ENCODE measurements around the gene DOCK8. TPM values are rescaled to one million over a fixed set of nuclear protein-coding genes. Genes with fewer than 3 reads are reported as not detected.

DOCK8 gene
- total RNA-seq, 1 donor: 0.18 TPM

DNA sequence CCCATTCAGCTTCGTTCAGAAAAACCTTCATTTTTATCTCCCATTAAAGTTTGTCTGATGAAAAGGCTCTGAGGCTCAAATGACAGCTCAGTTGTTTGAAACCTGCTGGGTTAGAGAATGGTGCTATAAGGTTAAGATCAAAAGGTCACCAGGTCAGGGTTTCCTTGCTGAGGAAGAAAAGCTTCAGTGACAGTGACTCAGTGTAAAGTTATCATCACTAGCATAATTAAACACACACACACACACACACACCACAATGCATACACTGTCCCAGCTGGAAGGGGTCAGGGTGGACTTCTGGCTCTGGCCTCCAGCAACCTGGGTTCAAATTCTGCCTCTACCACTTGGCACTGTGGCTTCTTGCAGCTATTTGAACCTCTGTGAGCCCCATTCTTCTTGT, 281.1 kb downstream of the DOCK8 start:
- TF ChIP-seq, protein P1, sequence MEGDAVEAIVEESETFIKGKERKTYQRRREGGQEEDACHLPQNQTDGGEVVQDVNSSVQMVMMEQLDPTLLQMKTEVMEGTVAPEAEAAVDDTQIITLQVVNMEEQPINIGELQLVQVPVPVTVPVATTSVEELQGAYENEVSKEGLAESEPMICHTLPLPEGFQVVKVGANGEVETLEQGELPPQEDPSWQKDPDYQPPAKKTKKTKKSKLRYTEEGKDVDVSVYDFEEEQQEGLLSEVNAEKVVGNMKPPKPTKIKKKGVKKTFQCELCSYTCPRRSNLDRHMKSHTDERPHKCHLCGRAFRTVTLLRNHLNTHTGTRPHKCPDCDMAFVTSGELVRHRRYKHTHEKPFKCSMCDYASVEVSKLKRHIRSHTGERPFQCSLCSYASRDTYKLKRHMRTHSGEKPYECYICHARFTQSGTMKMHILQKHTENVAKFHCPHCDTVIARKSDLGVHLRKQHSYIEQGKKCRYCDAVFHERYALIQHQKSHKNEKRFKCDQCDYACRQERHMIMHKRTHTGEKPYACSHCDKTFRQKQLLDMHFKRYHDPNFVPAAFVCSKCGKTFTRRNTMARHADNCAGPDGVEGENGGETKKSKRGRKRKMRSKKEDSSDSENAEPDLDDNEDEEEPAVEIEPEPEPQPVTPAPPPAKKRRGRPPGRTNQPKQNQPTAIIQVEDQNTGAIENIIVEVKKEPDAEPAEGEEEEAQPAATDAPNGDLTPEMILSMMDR (IDR thresholded peaks at IDR 0.05; ENCODE audit: insufficient read depth, low read length): no peak
- H3K4me3 ChIP-seq (ENCODE audit: low read depth, low read length): no peak overlapping the region
- no peak for DNase-seq (ENCODE audit: low read depth)

DNA sequence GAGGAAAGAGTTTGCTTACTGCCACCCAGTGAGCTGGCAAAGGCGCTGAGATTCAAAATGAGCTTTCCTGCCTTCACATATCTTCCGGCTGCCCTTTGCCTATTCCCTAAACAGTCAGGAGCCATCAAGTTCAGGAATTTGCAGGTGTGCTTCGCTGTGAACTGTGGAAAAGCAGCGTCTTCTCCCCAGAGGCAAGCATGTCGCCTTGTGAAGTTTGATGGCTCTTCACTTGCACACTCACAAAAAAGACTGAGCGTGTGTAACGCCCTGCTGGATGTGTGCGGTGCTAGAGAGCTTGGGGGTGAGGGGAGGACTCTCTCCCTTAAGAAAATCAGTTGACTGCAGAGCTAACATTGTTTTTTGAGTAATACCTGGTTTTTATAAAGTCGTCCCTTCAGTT, 288.7 kb downstream of the DOCK8 start:
- TF ChIP-seq, protein P1 (IDR thresholded peaks at IDR 0.05; ENCODE audit: insufficient read depth, low read length): no peak
- no peak for DNase-seq (ENCODE audit: low read depth)
- H3K4me3 ChIP-seq (ENCODE audit: low read depth, low read length): no peak overlapping the region

DNA sequence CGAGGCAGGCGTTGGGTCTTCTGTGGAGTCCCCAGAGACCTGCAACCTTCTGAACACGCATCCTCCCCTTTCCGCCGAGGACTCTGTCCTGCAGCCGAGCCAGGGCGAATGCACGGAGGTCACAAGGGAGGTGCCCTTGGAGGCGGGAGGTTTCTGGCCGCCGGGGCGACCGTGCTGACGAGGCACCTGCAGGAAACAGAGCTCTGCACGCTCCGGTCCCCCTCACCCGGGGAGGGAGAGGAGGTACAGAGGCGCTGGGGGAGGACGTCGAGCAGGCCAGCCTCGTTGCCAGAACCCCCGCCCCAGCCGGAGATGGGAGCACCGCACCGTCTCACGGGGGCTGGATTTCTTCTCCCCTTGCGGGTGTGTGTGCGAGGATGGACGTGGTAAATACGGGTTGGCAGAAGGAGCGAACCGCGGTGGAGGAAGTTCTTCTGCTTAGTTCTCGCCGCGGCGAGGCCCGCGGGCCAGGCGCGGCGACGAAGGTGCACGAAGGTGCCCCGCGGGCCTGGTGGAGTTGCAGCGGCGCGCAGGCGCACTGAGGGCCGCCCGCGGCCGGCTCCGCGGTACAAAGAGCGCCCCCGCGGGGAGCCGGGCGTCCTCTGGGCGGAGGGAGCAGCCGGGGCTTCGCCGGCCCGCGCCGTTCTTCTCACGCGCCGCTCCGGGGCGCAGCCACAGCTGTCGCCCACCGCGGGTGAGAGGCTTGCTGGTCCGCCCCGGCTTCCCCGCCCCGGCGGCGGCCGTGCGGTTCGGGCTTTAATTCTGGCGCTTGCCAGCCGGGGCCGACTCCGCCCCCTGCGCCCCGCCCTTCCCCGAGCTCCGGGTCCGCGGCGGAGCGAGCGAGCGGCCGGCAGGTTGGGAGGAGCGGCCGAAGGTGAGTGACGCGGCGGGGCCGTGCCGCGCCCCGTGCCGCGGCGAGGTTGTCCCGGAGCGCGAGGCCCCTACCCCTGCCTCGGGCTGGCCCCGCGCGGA, 289.5 kb downstream of the DOCK8 start, which contains the start of gene KANK1:
KANK1 (plus strand) TSS at position 815 of the 972 bp plus-strand sequence.
- peak within 1 kb of the TSS; percentile 64 for H3K4me3 ChIP-seq (ENCODE audit: low read depth, low read length)
- DNase-seq (ENCODE audit: low read depth): peak; percentile 30
- TF ChIP-seq, protein P1 (IDR thresholded peaks at IDR 0.05; ENCODE audit: insufficient read depth, low read length): no peak

DNA sequence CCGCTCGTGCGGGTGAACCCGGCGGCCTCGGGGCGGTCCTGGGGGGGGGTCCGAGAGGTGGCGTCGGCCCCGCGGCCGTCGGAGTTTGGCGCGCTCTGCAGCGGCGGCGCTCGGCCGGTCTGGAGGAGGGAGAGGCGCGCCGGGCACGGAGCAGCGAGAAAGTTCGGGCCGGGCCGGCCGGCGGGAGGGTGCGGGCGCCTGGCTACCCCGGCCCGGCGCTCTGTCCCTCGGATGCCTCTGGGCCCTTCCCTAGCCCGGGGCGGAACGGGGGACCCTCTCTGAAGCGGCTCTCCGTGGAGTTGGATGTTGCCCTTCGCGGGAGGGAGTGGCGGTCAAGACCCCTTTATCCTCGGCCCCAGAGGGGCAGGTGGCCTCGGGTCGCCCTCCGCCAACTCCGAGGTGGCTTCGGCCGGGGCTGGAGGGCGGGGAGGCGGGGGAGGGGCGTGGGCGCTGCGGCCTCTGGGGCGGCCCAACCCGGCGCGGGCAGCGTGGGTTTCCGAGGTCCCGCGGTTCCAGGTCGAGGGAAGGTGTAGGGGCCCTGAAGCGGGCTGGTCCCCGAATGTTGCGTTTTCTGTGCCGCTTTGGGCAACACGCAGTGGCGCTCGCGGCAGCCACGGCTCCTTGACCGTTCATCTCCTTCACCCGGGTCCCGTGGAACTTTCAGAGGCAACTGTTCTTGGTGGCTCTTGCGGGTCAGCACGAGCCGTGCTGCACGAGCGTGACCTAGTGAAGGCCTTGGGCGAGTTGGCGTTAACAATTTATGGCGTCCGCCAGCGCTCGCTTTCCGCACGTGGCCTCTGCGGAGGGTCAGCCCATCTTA, 290.5 kb downstream of the DOCK8 start:
- no peak for DNase-seq (ENCODE audit: low read depth)
- H3K4me3 ChIP-seq (ENCODE audit: low read depth, low read length): peak overlapping the region; percentile 64
- TF ChIP-seq, protein P1 (IDR thresholded peaks at IDR 0.05; ENCODE audit: insufficient read depth, low read length): no peak

DNA sequence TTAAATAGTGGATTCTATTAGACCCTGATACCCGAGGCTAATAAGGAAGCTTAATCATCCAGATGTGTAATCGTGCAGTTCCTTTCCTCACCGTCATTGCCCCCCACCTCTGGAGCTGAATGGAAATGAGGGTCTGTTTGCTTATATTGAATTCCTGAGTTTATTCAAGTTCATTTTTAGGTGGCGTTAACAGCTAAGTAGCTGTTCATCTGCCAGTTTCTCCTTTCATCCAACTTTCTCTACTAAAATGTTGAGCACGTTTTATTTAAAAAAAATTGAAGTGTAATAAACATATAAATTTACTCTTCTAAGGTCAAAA, 291.0 kb downstream of the DOCK8 start:
- TF ChIP-seq, protein P1 (IDR thresholded peaks at IDR 0.05; ENCODE audit: insufficient read depth, low read length): no peak
- no peak for DNase-seq (ENCODE audit: low read depth)

DNA sequence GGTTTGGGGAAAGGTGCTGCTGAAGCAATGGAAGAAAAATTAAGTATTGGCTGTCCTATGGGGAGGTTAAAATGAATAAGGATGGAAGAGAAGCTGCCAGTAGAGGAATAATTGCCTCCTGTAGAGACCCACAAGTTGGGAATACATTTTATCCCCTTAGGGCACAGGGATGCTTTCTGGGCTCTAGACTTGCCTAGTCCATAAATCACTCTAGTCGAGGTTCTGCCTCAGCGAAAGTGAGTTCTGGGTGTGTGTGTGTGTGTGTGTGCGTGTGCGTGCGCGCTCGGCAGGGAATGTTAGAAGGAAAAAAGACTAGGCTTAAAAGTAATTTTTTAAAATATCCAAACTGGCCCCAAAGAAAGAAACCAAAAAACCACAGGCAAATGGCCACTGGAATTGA, 291.6 kb downstream of the DOCK8 start:
- DNase-seq (ENCODE audit: low read depth): no peak
- H3K4me3 ChIP-seq (ENCODE audit: low read depth, low read length): no peak overlapping the region
- TF ChIP-seq, protein P1 (IDR thresholded peaks at IDR 0.05; ENCODE audit: insufficient read depth, low read length): no peak

More for the DNA sequence above, 291.0 kb downstream of the DOCK8 start:
- no peak overlapping the region for H3K4me3 ChIP-seq (ENCODE audit: low read depth, low read length)

Measured in fibroblast of the aortic adventitia (primary cell).